Measurements from ENCODE around the gene EEF1E1. TPM values are rescaled to one million over a fixed set of nuclear protein-coding genes. Genes with fewer than 3 reads are reported as not detected.

EEF1E1 gene
- polyA plus RNA-seq, 2 of the 4 experiments (the other 2 are of a cell fraction) = 119 to 122 TPM

GRCh38 chr6:8084586-8084985, 17.8 kb downstream of the EEF1E1 start:
- H3K4me2 ChIP-seq = peak overlapping the region; percentile 66
- ChIA-PET POLR2A (interaction anchor here (0.9 to 1.4 kb wide), 2 partner anchors 18 to 20 kb away, joined by 3 read pairs; partner anchors contain the start of genes BLOC1S5 and EEF1E1), CTCF (interaction anchor here (1.1 to 2.1 kb wide), 2 partner anchors 10 to 17 kb away, joined by 3 to 5 read pairs; no protein-coding TSS in a partner anchor)
- TF ChIP-seq JUNB (IDR thresholded peaks at IDR 0.05) = no peak
- no peak for TF ChIP-seq GATA3 (IDR thresholded peaks at IDR 0.05; ENCODE audit: borderline replicate concordance)
- TF ChIP-seq BCL3 (IDR thresholded peaks at IDR 0.05) = 0 out of 3 replicates have a peak, but pooled peaks have one; percentile 17
- TF ChIP-seq RFX5 (IDR thresholded peaks at IDR 0.05) = no peak
- no peak for TF ChIP-seq JUN (IDR thresholded peaks at IDR 0.05)
- TF ChIP-seq ZFP36 (IDR thresholded peaks at IDR 0.05; ENCODE audit: borderline replicate concordance, partially characterized antibody) = no peak
- peak; percentile 60 to 62; a peak in 3 of 6 replicates for ATAC-seq
- no peaks in the 10 kb centered on the region for H3K9me3 ChIP-seq
- no peak for FAIRE-seq
- DNase-seq (ENCODE audit: low read depth in 1 of 2, low spot score in 1 of 2) = no peak
- H3K27ac ChIP-seq = peak overlapping the region; percentile 54 to 65; a peak in 5 of 6 replicates
- peaks cover 61% of the 10 kb centered on the region for H3K4me1 ChIP-seq
- H3K4me3 ChIP-seq = no peak overlapping the region
- WGBS (ENCODE audit: missing lambda C conversion rate) = 28% methylated on average over 4 of the region's 4 CpGs

- no peak overlapping the region for H3K4me3 ChIP-seq
- ChIA-PET CTCF (no interaction called here), POLR2A (no interaction called here)
- H3K4me1 ChIP-seq = peaks cover 71% of the 10 kb centered on the region
- ATAC-seq (peak; percentile 65 to 72), DNase-seq (ENCODE audit: low read depth in 1 of 2, low spot score in 1 of 2) (peak; percentile 21 to 31), FAIRE-seq (no peak)
- TF ChIP-seq CHD2 (IDR thresholded peaks at IDR 0.05; ENCODE audit: low read length, partially characterized antibody) (no peak), FOXS1 (CRISPR knock-in tag; IDR thresholded peaks at IDR 0.05) (no peak; the same call in 1 of the 2 replicates), RFX5 (IDR thresholded peaks at IDR 0.05) (no peak), JUNB (IDR thresholded peaks at IDR 0.05) (peak; percentile 50; the same call in 1 of the 2 replicates), POLR2A (IDR thresholded peaks at IDR 0.05; ENCODE audit: low read length) (no peak), CTCF (IDR thresholded peaks at IDR 0.05) (no peak), FOSL2 (IDR thresholded peaks at IDR 0.05) (peak; percentile 13; the same call in 1 of the 2 replicates), FOSL2 (CRISPR knock-in tag; IDR thresholded peaks at IDR 0.05) (peak; percentile 77), GATA3 (IDR thresholded peaks at IDR 0.05; ENCODE audit: borderline replicate concordance) (peak; percentile 45; the same call in 1 of the 2 replicates), EP300 (IDR thresholded peaks at IDR 0.05) (no peak)
- H3K27ac ChIP-seq = peak overlapping the region; percentile 49 to 74; a peak in 5 of 6 replicates
- no peaks in the 10 kb centered on the region for H3K9me3 ChIP-seq
- 33% methylated on average over 11 of the region's 11 CpGs for WGBS (ENCODE audit: missing lambda C conversion rate)
- H3K4me2 ChIP-seq = peak overlapping the region; percentile 66
These were observed 19.1 kb downstream of the EEF1E1 start for GRCh38 chr6:8082954-8083858.

DNA sequence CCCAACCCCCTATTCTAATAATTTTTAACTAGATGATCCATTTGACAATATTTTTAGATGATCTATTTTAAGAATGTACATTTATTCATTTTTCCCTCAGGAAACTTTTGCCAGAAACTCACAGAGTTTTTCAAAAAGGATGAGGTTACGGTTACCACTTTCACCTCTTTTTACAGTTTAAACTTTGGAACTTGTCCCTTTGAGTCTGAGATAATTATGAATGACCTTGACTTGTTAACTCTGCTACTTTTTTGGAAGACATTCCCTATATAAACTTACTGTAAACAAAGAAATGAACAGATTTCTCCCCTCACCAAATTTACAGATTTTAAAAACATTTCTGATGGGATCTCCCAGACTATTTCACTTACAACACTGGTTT, 19.8 kb downstream of the EEF1E1 start:
- DNase-seq (ENCODE audit: low read depth in 1 of 2, low spot score in 1 of 2) (no peak), FAIRE-seq (no peak), ATAC-seq (no peak)
- Histone ChIP-seq H3K4me1 (peaks cover 71% of the 10 kb centered on the region), H3K4me3 (no peak overlapping the region), H3K9me3 (no peaks in the 10 kb centered on the region), H3K4me2 (peak overlapping the region; percentile 66), H3K27ac (peak overlapping the region; percentile 39 to 74; a peak in 4 of 6 replicates)
- WGBS (ENCODE audit: missing lambda C conversion rate) = 100% methylated on average over 1 of the region's 1 CpG
- POLR2A ChIA-PET = no interaction called here
- TF ChIP-seq NFE2L2 (conservative IDR thresholded peaks at IDR 0.05; ENCODE audit: low read length) = no peak
- TF ChIP-seq HEYL (CRISPR knock-in tag; IDR thresholded peaks at IDR 0.05) = no peak
- TF ChIP-seq HOXA7 (CRISPR knock-in tag; IDR thresholded peaks at IDR 0.05) = no peak
- TF ChIP-seq CBX8 (IDR thresholded peaks at IDR 0.05) = no peak
- TF ChIP-seq ESRRA (IDR thresholded peaks at IDR 0.05; ENCODE audit: borderline replicate concordance, low read length) = no peak
- TF ChIP-seq RARB (CRISPR knock-in tag; IDR thresholded peaks at IDR 0.05) = no peak
- TF ChIP-seq CHD2 (IDR thresholded peaks at IDR 0.05; ENCODE audit: low read length, partially characterized antibody) = no peak
- no peak for TF ChIP-seq ZC3H11A (IDR thresholded peaks at IDR 0.05)
- TF ChIP-seq HOXB5 (CRISPR knock-in tag; IDR thresholded peaks at IDR 0.05) = no peak
- no peak for TF ChIP-seq POLR2A (IDR thresholded peaks at IDR 0.05; ENCODE audit: low read length)
- no peak for TF ChIP-seq BCL3 (IDR thresholded peaks at IDR 0.05)
- no peak for TF ChIP-seq FOXS1 (CRISPR knock-in tag; IDR thresholded peaks at IDR 0.05)
- TF ChIP-seq SMC3 (IDR thresholded peaks at IDR 0.05) = no peak
- no peak for TF ChIP-seq RCOR1 (IDR thresholded peaks at IDR 0.05; ENCODE audit: low read depth, low read length)
- TF ChIP-seq SREBF2 (IDR thresholded peaks at IDR 0.05) = no peak
- TF ChIP-seq JUN (IDR thresholded peaks at IDR 0.05) = no peak
- TF ChIP-seq, protein P1, sequence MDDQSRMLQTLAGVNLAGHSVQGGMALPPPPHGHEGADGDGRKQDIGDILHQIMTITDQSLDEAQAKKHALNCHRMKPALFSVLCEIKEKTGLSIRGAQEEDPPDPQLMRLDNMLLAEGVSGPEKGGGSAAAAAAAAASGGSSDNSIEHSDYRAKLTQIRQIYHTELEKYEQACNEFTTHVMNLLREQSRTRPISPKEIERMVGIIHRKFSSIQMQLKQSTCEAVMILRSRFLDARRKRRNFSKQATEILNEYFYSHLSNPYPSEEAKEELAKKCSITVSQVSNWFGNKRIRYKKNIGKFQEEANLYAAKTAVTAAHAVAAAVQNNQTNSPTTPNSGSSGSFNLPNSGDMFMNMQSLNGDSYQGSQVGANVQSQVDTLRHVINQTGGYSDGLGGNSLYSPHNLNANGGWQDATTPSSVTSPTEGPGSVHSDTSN (IDR thresholded peaks at IDR 0.05) = no peak
- TF ChIP-seq PHF8 (IDR thresholded peaks at IDR 0.05; ENCODE audit: borderline replicate concordance, low read depth) = no peak
- no peak for TF ChIP-seq POLR2AphosphoS2 (conservative IDR thresholded peaks at IDR 0.05; ENCODE audit: low read length)
- CTCF ChIA-PET = no interaction called here

All from A549 (cell line).